Measurements from ENCODE around the gene SEC14L2.
"Not testable (repeated sequence)": the region's sequence is repeated elsewhere in the genome, so short reads cannot be mapped to it uniquely, and the experiment has no call there.

The SEC14L2 gene

DNA sequence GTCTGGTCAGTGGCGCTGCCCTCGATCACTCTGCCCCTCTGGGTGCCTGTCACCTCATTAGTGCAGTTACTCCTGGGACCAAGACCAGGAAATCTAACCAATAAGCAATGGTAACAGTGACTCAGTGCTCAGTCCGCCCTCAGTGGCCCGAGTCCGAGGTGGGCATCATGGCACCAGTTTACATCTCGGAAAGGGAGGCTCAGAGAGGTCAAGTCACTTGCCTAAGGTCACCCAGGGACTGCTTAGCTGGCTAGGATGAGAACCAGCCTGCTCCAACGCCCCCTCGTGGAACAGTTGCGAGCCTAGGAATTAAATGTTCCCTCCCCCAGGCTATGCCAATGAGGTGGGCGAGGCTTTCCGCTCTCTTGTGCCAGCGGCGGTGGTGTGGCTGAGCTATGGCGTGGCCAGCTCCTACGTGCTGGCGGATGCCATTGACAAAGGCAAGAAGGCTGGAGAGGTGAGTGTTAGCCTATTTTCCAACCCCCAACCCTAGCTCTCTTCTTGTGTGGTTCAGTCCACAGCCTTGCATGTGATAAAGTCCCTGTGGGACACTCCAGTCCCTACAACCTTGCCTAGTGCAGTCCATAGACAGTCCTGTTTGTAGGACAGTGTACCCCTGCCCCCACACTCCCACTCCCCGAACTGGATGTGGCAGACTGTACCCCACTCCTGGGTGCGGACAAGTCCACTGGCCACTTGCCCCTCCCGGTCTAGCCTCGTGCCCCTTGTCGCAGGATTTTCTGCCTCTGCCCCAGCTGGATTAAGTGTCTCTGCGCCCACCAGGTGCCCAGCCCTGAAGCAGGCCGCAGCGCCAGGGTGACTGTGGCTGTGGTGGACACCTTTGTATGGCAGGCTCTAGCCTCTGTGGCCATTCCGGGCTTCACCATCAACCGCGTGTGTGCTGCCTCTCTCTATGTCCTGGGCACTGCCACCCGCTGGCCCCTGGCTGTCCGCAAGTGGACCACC lies 29.9 kb downstream of the SEC14L2 start:
- DNase-seq (ENCODE audit: low read depth): no peak

DNA sequence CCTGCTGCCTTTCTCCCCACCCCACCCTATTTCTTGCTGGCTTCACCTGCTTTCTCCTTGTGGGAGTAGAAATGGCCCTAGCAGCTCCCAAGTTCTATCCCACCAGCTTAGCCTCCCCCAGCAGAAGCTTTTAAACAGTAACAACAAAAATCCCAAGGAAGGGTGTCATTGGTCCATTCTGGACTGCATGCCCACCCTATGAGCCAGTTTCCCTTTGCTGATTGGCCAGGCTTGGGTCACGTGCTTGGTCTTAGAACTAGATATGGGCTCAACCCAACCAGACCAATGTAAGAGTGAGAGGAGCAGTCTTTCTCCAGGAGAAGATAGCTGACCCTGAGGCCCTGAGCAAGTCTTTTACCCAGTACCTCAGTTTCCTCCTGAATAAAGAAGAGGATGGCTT lies 31.1 kb downstream of the SEC14L2 start:
- DNase-seq (ENCODE audit: low read depth): no peak

DNA sequence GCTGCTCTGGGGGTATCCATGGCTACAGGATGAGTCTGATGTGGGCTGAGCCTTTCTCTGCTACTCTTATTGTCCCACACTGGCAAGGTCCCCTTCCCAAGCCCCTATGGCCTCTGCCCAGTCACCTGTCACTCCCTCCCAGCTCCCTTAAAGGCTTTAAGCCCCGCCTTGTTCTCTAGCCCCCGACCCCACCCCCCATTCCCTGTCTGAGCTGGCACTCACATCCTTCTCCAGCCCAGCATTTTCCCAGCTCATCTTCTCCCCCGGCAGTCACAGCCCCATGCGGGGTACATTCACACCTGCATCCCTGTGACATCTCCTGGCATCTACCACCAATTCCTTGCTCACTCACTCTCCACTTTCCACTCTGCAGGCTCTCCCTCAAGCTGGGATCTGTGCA lies 33.1 kb downstream of the SEC14L2 start:
- DNase-seq (ENCODE audit: low read depth): no peak

- DNase-seq (ENCODE audit: low read depth): no peak
Observed at GRCh38 chr22:30430933-30431332, 34.1 kb downstream of the SEC14L2 start.

DNA sequence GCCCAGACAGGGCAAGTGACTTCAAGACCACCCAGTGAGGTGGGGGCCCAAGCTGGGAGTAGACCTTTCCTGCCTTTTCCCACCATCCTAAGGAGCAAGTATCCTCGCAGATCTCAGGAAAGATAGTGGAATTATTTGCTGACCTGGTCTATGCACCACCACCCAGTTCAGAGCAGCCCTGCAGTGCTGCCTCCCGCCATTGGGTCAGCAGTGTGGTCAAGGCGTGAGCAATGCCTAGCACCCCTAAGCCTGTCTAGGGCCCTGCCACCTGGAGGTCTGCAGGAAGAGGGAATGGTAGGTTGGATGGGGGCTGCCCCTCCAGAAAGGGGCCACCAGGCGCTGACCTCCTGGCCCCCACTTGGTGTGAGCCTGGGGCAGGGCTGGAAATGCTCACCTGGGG lies 35.3 kb downstream of the SEC14L2 start:
- no peak for DNase-seq (ENCODE audit: low read depth)

- DNase-seq (ENCODE audit: low read depth): no peak
Observed at GRCh38 chr22:30432520-30432919, 35.7 kb downstream of the SEC14L2 start.

- DNase-seq (ENCODE audit: low read depth): no peak
Observed at GRCh38 chr22:30433227-30433626, 36.4 kb downstream of the SEC14L2 start.

- DNase-seq (ENCODE audit: low read depth): no peak
Observed at GRCh38 chr22:30433773-30434172, 37.0 kb downstream of the SEC14L2 start.

DNA sequence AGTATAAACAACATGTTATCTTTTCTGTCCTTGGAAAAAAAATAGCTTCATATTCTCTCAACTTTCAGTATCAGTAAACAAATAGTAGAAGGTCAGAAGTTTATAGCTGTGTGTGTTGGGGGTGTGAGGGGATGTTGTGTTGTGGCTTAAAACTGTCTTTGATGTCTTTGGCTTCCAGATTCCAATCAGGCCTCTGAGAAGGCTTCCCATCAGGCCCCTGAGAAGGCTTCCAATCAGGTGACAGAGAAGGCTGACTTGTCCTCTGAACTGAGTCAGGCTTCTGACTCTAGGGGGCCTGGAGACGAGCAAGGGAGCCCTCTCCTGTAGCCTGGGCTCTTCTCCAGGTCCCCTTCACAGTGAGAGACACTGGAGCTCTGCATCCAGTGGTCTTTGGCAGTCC lies 38.0 kb downstream of the SEC14L2 start:
- no peak for DNase-seq (ENCODE audit: low read depth)

- no peak for DNase-seq (ENCODE audit: low read depth)
Observed at GRCh38 chr22:30435674-30436126, 38.9 kb downstream of the SEC14L2 start.

DNA sequence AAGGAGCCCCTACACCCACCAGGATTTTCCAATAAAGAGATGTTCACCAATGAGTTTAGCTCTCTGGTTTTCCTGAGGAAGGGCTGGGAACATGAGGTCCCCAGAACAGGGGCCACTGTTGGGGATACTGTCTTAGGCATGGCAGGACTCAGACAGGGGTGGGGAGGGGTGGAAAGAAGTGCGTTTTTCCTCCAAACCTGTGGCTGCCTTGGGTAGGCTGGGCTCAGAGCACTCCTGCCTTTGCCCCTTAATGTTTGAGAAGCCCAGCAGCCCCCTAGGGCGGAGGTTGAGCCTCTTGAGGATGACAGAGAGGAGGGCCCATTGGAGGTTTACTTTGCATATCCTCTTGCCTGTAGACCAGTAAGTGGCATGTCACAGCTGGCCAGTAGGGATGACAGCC lies 39.4 kb downstream of the SEC14L2 start:
- DNase-seq (ENCODE audit: low read depth): no peak

GRCh38 chr22:30438559-30438958 lies 41.7 kb downstream of the SEC14L2 start:
- no peak for DNase-seq (ENCODE audit: low read depth)

DNA sequence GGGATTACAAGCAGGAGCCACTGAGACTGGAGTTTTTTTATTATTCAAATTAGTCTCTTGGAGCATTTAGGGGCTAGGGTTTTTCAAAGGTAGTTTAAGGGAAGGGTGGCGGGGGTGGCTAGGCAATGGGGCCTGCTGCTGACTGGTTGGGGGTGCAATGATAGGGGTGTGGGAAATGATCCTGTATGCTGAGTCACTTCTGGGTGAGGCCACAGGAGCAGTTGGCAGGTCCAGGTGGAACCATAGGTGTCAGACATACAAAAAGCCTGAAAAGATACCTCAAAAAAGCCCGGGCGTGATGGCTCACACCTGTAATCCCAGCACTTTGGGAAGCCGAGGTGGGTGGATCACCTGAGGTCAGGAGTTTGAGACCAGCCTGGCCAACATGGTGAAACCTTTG lies 42.4 kb downstream of the SEC14L2 start:
- no peak for DNase-seq (ENCODE audit: low read depth)

GRCh38 chr22:30439836-30440235 lies 43.0 kb downstream of the SEC14L2 start:
- no peak for DNase-seq (ENCODE audit: low read depth)

DNA sequence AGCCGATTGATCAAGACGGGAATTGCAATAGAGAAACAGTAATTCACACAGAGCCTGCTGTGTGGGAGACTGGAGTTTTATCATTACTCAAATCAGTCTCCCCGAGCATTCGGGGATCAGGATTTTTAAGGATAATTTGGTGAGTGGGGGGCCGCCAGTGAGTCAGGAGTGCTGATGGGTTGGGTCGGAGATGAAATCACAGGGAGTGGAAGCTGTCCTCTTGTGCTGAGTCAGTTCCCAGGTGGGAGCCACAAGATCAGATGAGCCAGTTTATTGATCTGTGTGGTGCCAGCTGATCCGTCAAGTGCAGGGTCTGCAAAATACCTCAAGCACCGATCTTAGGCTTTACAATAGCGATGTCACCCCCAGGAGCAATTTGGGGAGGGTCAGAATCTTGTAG lies 44.3 kb downstream of the SEC14L2 start:
- DNase-seq (ENCODE audit: low read depth): no peak

- DNase-seq (ENCODE audit: low read depth): no peak
Observed at GRCh38 chr22:30444632-30445437, 48.0 kb downstream of the SEC14L2 start.

GRCh38 chr22:30445438-30446145 lies 48.8 kb downstream of the SEC14L2 start:
- DNase-seq (ENCODE audit: low read depth): no peak

GRCh38 chr22:30447656-30448055 lies 50.8 kb downstream of the SEC14L2 start:
- DNase-seq (ENCODE audit: low read depth): no peak

GRCh38 chr22:30451488-30451887 lies 54.7 kb downstream of the SEC14L2 start:
- DNase-seq (ENCODE audit: low read depth): not testable (repeated sequence)

GRCh38 chr22:30452861-30453260 lies 56.0 kb downstream of the SEC14L2 start:
- no peak for DNase-seq (ENCODE audit: low read depth)

DNA sequence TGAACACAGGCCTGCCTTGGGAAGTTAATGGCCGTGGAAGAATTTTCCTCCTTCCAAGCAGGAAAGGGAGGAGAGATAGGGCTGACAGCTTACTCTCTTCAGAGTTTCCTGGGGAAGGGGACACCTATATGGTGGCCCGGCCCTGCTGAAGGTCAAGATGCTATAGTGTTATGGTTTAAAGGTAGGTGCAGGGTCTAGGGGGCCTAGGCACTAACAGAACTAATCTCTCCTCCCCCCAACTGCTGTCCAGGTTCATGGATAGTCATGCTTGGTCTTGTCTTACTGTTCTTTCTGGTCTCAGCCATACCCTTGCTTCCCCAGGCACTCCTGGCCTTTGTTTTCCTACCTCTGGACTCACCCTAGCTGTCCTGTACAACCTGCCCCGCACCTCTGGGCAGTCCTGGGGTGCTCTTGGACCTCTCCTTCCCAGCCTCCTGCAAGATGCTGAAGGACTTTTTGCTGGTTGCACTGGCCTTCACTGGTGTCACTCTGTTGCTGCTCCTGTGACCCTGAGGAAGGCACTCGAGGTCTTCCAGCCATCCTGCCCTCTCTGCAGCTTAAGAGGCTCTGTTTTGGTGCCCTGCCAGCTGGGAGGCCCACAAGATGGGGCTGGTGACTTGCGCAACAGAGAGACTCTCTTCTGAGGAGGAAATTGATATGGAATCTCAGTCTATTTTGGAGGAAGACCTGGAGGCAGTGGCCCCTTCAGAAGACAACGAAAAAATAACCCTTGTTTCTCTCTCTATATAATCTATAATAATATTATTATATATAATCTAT lies 57.1 kb downstream of the SEC14L2 start:
- DNase-seq (ENCODE audit: low read depth): no peak
